Right lung (tissue), 5 donors: Measurements from ENCODE around the gene NHS. TPM values are rescaled to one million over a fixed set of nuclear protein-coding genes. Genes with fewer than 3 reads are reported as not detected.

ENCODE experiments used
- DNase-seq, 2 donors: peaks; one replicate each; pipeline ENCODE4 v3.0.0-alpha.2; 2013
- polyA plus RNA-seq, 5 donors: library from polyadenylated mRNA; unstranded; fragments of 120-200 nt; gene quantifications; one replicate each; pipeline versions ENCODE4 v1.2.1 to v1.2.3, GENCODE V29; 2013; ENCODE audit warnings: inconsistent platforms in 1 of 5, low replicate concordance in 1 of 5; ENCODE audit not compliant: insufficient read length in 5 of 5, insufficient read depth in 1 of 5

Gene NHS
- polyA plus RNA-seq, 5 donors = 5.0 to 7.8 (median 7.2) TPM

GRCh38 chrX:17622331-17622730, 247.3 kb downstream of the NHS start:
- no peak for DNase-seq

GRCh38 chrX:17623750-17624149, 248.8 kb downstream of the NHS start:
- no peak for DNase-seq

GRCh38 chrX:17627026-17627425, 252.0 kb downstream of the NHS start:
- no peak for DNase-seq

GRCh38 chrX:17628976-17629375, 254.0 kb downstream of the NHS start:
- no peak for DNase-seq

GRCh38 chrX:17629519-17629918, 254.5 kb downstream of the NHS start:
- DNase-seq = no peak

- DNase-seq = no peak
These were observed 256.6 kb downstream of the NHS start for GRCh38 chrX:17631647-17632046.

- no peak for DNase-seq
These were observed 257.9 kb downstream of the NHS start for GRCh38 chrX:17632942-17633341.

- no peak for DNase-seq
These were observed 258.5 kb downstream of the NHS start for GRCh38 chrX:17633546-17633945.

GRCh38 chrX:17634542-17635207, 259.7 kb downstream of the NHS start:
- no peak for DNase-seq

GRCh38 chrX:17635231-17635630, 260.2 kb downstream of the NHS start:
- DNase-seq = peak in 1 of 2 donors; percentile 27

- no peak for DNase-seq
These were observed 262.2 kb downstream of the NHS start for GRCh38 chrX:17637235-17637634.

- DNase-seq = no peak
These were observed 263.7 kb downstream of the NHS start for GRCh38 chrX:17638731-17639130.

- no peak for DNase-seq
These were observed 267.9 kb downstream of the NHS start for GRCh38 chrX:17642891-17643290.

GRCh38 chrX:17643528-17643927, 268.5 kb downstream of the NHS start:
- DNase-seq = no peak

GRCh38 chrX:17644001-17644400, 269.0 kb downstream of the NHS start:
- DNase-seq = no peak

GRCh38 chrX:17654116-17654515, 279.1 kb downstream of the NHS start:
- no peak for DNase-seq

GRCh38 chrX:17655211-17656034, 280.4 kb downstream of the NHS start:
- DNase-seq = no peak

- no peak for DNase-seq
These were observed 281.0 kb downstream of the NHS start for GRCh38 chrX:17656035-17656418.

GRCh38 chrX:17656556-17656955, 281.6 kb downstream of the NHS start:
- no peak for DNase-seq

GRCh38 chrX:17662391-17662790, 287.4 kb downstream of the NHS start:
- DNase-seq = no peak

GRCh38 chrX:17668929-17669328, 293.9 kb downstream of the NHS start:
- DNase-seq = no peak

GRCh38 chrX:17669458-17669857, 294.5 kb downstream of the NHS start:
- DNase-seq = no peak

GRCh38 chrX:17669891-17670290, 294.9 kb downstream of the NHS start:
- DNase-seq = no peak

- DNase-seq = no peak
These were observed 295.9 kb downstream of the NHS start for GRCh38 chrX:17670874-17671273.
